ENCODE measurements around the gene CCDC192. TPM values are rescaled to one million over a fixed set of nuclear protein-coding genes. Genes with fewer than 3 reads are reported as not detected.

Gene CCDC192
- total and polyA plus RNA-seq, 10 of the 15 experiments (the other 5 are each of a cell fraction or from before 2014, with no cell fraction given) = 0.20 to 0.79 (median 0.32) TPM; not detected in 4

DNA sequence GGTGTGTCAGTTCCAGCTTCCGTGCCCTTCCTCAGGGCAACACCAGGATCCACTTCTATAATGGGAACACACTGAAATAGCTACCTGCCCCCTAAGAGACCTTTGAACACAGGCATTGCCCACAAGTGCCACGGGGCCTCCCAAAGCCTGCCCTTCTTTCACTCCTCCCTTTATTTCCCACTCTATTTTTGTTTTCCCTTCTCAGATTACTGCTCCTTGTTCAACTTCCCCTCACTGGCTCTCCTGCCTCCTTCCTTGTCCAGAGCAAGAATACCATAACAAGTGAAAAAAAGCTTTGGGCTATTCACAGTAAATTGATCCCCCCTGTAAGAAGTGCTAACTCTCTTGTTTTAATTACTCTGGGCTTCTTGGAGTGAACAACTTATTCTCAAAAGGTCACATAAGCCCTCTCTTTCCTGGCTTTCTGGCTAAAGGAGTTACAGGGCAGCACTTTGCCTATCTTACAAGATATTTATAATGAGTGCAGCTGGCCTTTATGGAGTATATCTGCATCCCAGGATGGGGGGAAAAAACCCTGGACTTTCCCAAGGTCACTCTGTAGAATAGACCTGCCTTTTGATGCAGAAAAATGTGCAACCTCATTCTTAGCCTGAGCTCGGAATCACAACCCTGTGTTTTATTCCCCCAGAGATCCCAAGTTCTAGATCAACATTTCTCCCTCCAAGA, 43.0 kb upstream of the CCDC192 start:
- ATAC-seq = no peak
- H3K4me3 ChIP-seq = no peak overlapping the region
- DNase-seq (ENCODE audit: low read depth, low spot score) = no peak
- no peaks in the 10 kb centered on the region for H3K79me2 ChIP-seq (ENCODE audit: control insufficient read depth, insufficient read depth, low read length)
- no peaks in the 10 kb centered on the region for H3K36me3 ChIP-seq (ENCODE audit: control insufficient read depth in 2 of 2, insufficient read depth in 2 of 2, low read length in 1 of 2)
- H3K9me3 ChIP-seq (replicated peaks; ENCODE audit: control insufficient read depth, insufficient read depth, low read length) = no peaks in the 10 kb centered on the region
- intact Hi-C loops (cut with micrococcal nuclease; ENCODE audit: unreplicated experiment) (no loop called here), in situ Hi-C loops (cut with MboI) (no loop called here)
- no peak overlapping the region for H3K27ac ChIP-seq (ENCODE audit: control insufficient read depth, insufficient read depth)
- SMC1A ChIA-PET (ENCODE audit: uncharacterized antibody, unreplicated experiment) = interaction anchor here (0.9 to 2.5 kb wide), 3 partner anchors 9 to 246 kb away, joined by 3 to 5 read pairs (median 3); partner anchors contain the start of gene CTXN3
- CTCF ChIA-PET = interaction anchor here (0.5 kb wide), 1 partner anchor 94 kb away, joined by 4 read pairs; no protein-coding TSS in a partner anchor
- POLR2A ChIA-PET = no interaction called here
- no peak overlapping the region for H2AFZ ChIP-seq (ENCODE audit: control insufficient read depth, low read depth, low read length)
- no peak overlapping the region for H3K4me2 ChIP-seq (ENCODE audit: control insufficient read depth, insufficient read depth)
- TF ChIP-seq RB1 (IDR thresholded peaks at IDR 0.05; ENCODE audit: borderline replicate concordance) = no peak
- no peak for TF ChIP-seq POLR2AphosphoS2 (IDR thresholded peaks at IDR 0.05; ENCODE audit: low read depth, low read length)
- TF ChIP-seq TBL1XR1 (IDR thresholded peaks at IDR 0.05; ENCODE audit: low read depth, low read length) = no peak
- no peak for TF ChIP-seq SUZ12 (IDR thresholded peaks at IDR 0.05; ENCODE audit: unreplicated experiment)
- no peak for TF ChIP-seq ZBTB11 (CRISPR knock-in tag; IDR thresholded peaks at IDR 0.05)
- TF ChIP-seq BRCA1 (IDR thresholded peaks at IDR 0.05; ENCODE audit: low read depth, low read length) = no peak
- no peak for FAIRE-seq
- no peaks in the 10 kb centered on the region for H4K20me1 ChIP-seq (ENCODE audit: control insufficient read depth, insufficient read depth)
- H3K4me1 ChIP-seq (ENCODE audit: control insufficient read depth, insufficient read depth, low read length) = no peaks in the 10 kb centered on the region
- RAD21 ChIA-PET (ENCODE audit: unreplicated experiment) = interaction anchor here (2.3 kb wide), 1 partner anchor 89 kb away, joined by 6 read pairs; no protein-coding TSS in a partner anchor
- WGBS (ENCODE audit: insufficient coverage, insufficient replicate concordance, low lambda C conversion rate, missing lambda C conversion rate) = 21% methylated on average over 3 of the region's 3 CpGs
- BruUV-seq (replicated peaks) = no TSS peak
- H3K27me3 ChIP-seq (replicated peaks in 1 of 2; ENCODE audit: control insufficient read depth in 2 of 2, insufficient read depth in 2 of 2, low read length in 1 of 2) = no peaks in the 10 kb centered on the region
- no peak overlapping the region for H3K9ac ChIP-seq (ENCODE audit: control insufficient read depth, insufficient read depth, low read length)

Data from GM12878 (cell line).